GM19351 (cell line): ENCODE data around the gene F2R.

Experiments used
- ATAC-seq: cut with Tn5 transposase; IDR thresholded peaks from one replicate; pipeline ENCODE4 v1.9.1; 2021; ENCODE audit warnings: mild to moderate bottlenecking, moderate library complexity; ENCODE audit not compliant: unreplicated experiment

Gene F2R

GRCh38 chr5:76690037-76690679 is 25.8 kb upstream of the F2R start:
- no peak for ATAC-seq

GRCh38 chr5:76690704-76691466 is 25.0 kb upstream of the F2R start:
- no peak for ATAC-seq

GRCh38 chr5:76691467-76692273 is 24.3 kb upstream of the F2R start:
- ATAC-seq = no peak

GRCh38 chr5:76692274-76692540 is 23.7 kb upstream of the F2R start:
- no peak for ATAC-seq

DNA sequence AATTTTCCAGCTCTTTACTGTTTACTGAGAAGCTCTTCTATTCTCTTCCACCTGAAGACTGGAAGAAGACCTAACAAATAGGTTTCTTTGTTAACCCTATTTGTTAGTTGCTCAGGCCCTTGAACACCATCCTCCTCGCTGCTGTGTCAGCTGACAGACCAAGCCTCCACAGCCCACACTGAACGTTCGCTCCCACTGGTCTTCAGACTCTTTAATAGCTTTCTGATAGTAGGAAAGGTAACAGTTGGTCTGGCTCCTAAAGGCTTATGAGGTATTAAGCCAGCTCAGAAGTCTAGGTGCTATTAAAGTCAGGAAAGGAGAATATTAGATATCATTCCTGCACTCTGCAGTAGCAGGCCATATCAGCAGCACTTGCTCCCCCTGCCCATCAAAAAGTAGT is 23.3 kb upstream of the F2R start:
- ATAC-seq = no peak

DNA sequence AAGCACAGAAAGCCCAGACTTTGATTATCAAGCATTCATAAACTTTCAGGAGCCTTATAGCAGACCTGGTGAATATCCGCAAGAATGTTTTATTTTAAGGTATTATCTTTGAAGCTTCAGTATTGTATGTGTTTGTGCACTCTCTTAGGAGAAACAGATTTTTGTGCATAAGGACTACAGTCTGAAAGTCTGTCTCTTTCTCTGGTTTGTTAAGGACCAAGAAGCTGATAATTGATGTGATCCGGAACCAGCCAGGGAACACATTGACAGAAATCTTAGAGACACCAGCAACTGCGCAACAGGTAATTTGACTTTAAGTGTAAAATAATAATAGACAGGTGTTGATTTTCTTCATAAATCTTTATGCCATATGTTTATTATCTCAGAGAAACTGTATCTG is 22.8 kb upstream of the F2R start:
- ATAC-seq = no peak

DNA sequence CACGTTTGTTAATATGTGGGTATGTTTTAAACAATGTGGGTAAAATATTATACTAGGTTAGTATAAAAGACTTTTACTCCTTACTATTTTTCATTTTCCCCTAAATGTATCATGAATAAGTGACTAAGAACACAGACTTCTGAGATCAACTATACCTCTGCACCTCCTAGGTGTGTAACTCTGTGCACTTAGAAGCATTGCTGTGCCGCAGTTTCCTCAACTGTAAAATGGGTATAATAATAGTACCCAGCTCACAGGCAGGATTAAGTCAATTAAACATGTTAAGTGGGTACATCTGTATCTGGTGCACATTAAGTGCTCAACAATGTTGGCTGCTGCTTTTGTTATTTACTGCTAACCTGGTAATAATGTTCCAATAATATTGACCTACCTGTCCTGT is 21.6 kb upstream of the F2R start:
- no peak for ATAC-seq

GRCh38 chr5:76695346-76695745 is 20.6 kb upstream of the F2R start:
- no peak for ATAC-seq

DNA sequence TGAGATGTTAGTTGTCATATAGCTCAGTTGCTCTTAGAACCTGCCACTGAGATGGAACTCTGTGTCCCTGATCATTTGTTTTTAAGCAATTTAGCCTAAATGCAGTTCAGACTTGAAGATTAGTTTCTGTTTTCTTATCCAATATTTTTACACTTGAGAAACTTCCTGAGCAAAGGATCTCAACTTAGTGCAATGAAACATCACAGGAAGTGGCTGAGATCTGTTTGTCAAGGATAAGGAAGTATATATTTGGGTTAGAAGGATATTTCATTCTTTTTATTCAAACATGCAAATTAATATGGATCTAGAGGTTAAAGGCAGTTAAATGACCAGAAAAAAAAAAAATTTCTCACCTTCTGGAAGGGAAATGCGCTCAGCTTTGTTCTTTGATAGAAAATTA is 19.7 kb upstream of the F2R start:
- no peak for ATAC-seq

GRCh38 chr5:76697670-76698069 is 18.3 kb upstream of the F2R start:
- no peak for ATAC-seq

DNA sequence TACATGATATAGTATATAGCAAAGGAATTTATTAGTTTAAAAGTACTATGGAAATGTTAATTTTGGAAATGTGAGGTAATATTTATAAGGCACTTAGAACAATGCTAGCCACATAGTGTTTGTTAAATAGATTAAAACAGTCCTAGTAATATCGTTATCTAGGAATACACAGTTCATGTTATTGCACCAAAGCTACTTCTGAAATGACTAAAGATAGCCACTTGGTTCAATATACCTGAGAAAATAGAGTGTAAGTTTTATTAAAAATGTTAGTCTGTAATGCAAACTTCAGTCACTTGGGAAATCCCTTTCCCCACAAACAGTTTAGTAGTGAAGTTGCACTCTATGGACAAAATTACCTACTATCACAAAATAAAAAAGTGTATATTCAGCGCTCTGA is 15.4 kb upstream of the F2R start:
- ATAC-seq = no peak

GRCh38 chr5:76701298-76701697 is 14.6 kb upstream of the F2R start:
- no peak for ATAC-seq

- ATAC-seq = no peak
These were observed 12.2 kb upstream of the F2R start for GRCh38 chr5:76703707-76704106.

- ATAC-seq = no peak
These were observed 11.7 kb upstream of the F2R start for GRCh38 chr5:76704131-76704663.

- ATAC-seq = no peak
These were observed 10.4 kb upstream of the F2R start for GRCh38 chr5:76705574-76705973.

- no peak for ATAC-seq
These were observed 6.2 kb upstream of the F2R start for GRCh38 chr5:76709762-76710161.

GRCh38 chr5:76710991-76711390 is 4.9 kb upstream of the F2R start:
- no peak for ATAC-seq

- no peak for ATAC-seq
These were observed 1.0 kb upstream of the F2R start for GRCh38 chr5:76714751-76715485.

GRCh38 chr5:76715486-76715735 is 515 bp upstream of the F2R start:
- ATAC-seq = no peak

GRCh38 chr5:76716456-76717157 is 681 bp downstream of the F2R start:
- ATAC-seq = no peak
